Common myeloid progenitor, CD34-positive (primary cell): Measurements from ENCODE around the gene RBM4B. TPM values are rescaled to one million over a fixed set of nuclear protein-coding genes. Genes with fewer than 3 reads are reported as not detected.
A peak's percentile ranks its signal among the peaks of the same experiment; 100 is the strongest.
"Not testable (repeated sequence)": the region's sequence is repeated elsewhere in the genome, so short reads cannot be mapped to it uniquely, and the experiment has no call there.

Experiments used
- CTCF ChIA-PET: fragments of 350-600 bp; sonication (Branson Sonifier 250); formaldehyde crosslinking; loops from one replicate; lab custom pipeline; 2021; ENCODE audit warnings: antibody characterized with exemption; lab: Charles Lee
- POLR2A ChIA-PET: fragments of 350-600 bp; sonication (Branson Sonifier 250); formaldehyde crosslinking; loops from one replicate; lab custom pipeline; 2021; ENCODE audit warnings: antibody characterized with exemption; lab: Charles Lee
- DNase-seq, 3 donors: peaks; one replicate each; pipeline versions ENCODE4 v3.0.0 to v3.0.0-alpha.2; 2013
- H3K27ac ChIP-seq, 2 experiments: 1 replicate in 1 of 2; 2 replicates in 1 of 2; pipeline ENCODE4 v1.7.0; 2013; ENCODE audit warnings: inconsistent platforms in 2 of 2, low read length in 2 of 2, mild to moderate bottlenecking in 2 of 2, low read depth in 1 of 2, moderate library complexity in 1 of 2; ENCODE audit not compliant: severe bottlenecking in 2 of 2, insufficient read depth in 1 of 2, poor library complexity in 1 of 2
- H3K27me3 ChIP-seq, 5 experiments: replicated peaks in 2 of 5; 1 replicate in 3 of 5; 2 replicates in 2 of 5; pipeline versions ENCODE4 v1.6.1 to v1.7.0; 2013; ENCODE audit warnings: low read length in 4 of 5, mild to moderate bottlenecking in 2 of 5, moderate library complexity in 2 of 5, inconsistent platforms in 1 of 5; ENCODE audit not compliant: insufficient read depth in 5 of 5, control insufficient read depth in 4 of 5
- H3K36me3 ChIP-seq, 4 experiments: 1 replicate in 2 of 4; 2 replicates in 2 of 4; pipeline versions ENCODE4 v1.6.1 to v1.7.0; 2013; ENCODE audit warnings: low read length in 3 of 4, control low read depth in 1 of 4, mild to moderate bottlenecking in 1 of 4; ENCODE audit not compliant: control insufficient read depth in 4 of 4, insufficient read depth in 4 of 4
- H3K4me1 ChIP-seq, 4 experiments: 1 replicate in 3 of 4; 2 replicates in 1 of 4; pipeline versions ENCODE4 v1.6.1 to v1.7.1; 2013; ENCODE audit warnings: low read length in 3 of 4, mild to moderate bottlenecking in 3 of 4, control low read depth in 1 of 4, inconsistent platforms in 1 of 4, moderate library complexity in 1 of 4; ENCODE audit not compliant: control insufficient read depth in 4 of 4, insufficient read depth in 4 of 4; ENCODE audit errors: control extremely low read depth in 1 of 4
- H3K4me3 ChIP-seq, 7 experiments: 1 replicate in 4 of 7; 2 replicates in 3 of 7; pipeline versions ENCODE4 v1.5.1 to v1.7.0; 2013; ENCODE audit warnings: mild to moderate bottlenecking in 7 of 7, low read length in 6 of 7, moderate library complexity in 6 of 7, inconsistent platforms in 2 of 7, low read depth in 2 of 7, control low read depth in 1 of 7; ENCODE audit not compliant: insufficient read depth in 4 of 7, control insufficient read depth in 1 of 7; ENCODE audit errors: extremely low read depth in 1 of 7
- H3K9me3 ChIP-seq, 5 experiments: 1 replicate in 4 of 5; 2 replicates in 1 of 5; pipeline versions ENCODE4 v1.6.1 to v1.7.1; 2013; ENCODE audit warnings: low read length in 4 of 5, mild to moderate bottlenecking in 2 of 5, inconsistent platforms in 1 of 5, low read depth in 1 of 5, moderate library complexity in 1 of 5; ENCODE audit not compliant: control insufficient read depth in 4 of 5, insufficient read depth in 2 of 5; ENCODE audit errors: control extremely low read depth in 1 of 5
- WGBS: methylation state at CpG from one replicate; pipeline ENCODE4 v1.1.5; 2013; ENCODE audit not compliant: insufficient coverage; 5-methylcytosine and 5-hydroxymethylcytosine counted together
- polyA plus RNA-seq: library from polyadenylated mRNA; unstranded; fragments of 120-200 nt; gene quantifications from one replicate; pipeline ENCODE4 v1.2.1, GENCODE V29; 2013

The RBM4B gene, protein sequence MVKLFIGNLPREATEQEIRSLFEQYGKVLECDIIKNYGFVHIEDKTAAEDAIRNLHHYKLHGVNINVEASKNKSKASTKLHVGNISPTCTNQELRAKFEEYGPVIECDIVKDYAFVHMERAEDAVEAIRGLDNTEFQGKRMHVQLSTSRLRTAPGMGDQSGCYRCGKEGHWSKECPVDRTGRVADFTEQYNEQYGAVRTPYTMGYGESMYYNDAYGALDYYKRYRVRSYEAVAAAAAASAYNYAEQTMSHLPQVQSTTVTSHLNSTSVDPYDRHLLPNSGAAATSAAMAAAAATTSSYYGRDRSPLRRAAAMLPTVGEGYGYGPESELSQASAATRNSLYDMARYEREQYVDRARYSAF
- 21.4 TPM for polyA plus RNA-seq

- ChIA-PET POLR2A (interaction anchor here (0.6 to 2.1 kb wide), 9 partner anchors 10 to 783 kb away, joined by 3 to 12 read pairs (median 5); partner anchors contain the start of genes RBM4 and ZDHHC24), CTCF (interaction anchor here (1.0 to 5.6 kb wide), 28 partner anchors 10 to 270 kb away, joined by 3 to 49 read pairs (median 5); partner anchors contain the start of genes ACTN3, CCDC87, CCS and CTSF)
- Histone ChIP-seq H3K27ac (peak within 1 kb of the TSS; percentile 94 to 96), H3K9me3 (no peaks in the 10 kb centered on the region), H3K4me3 (peak within 1 kb of the TSS; percentile 64 to 94 (median 83)), H3K4me1 (peaks cover 13 to 37% (median 30%) of the 10 kb centered on the region in 4 experiments), H3K36me3 (peaks cover 2 to 9% (median 4%) of the 10 kb centered on the region in 4 experiments), H3K27me3 (no peaks in the 10 kb centered on the region)
- 0% methylated on average over 48 of the region's 61 CpGs for WGBS
- peak; percentile 97 to 99 (median 99) for DNase-seq
Measured at GRCh38 chr11:66677599-66678375, at the start of gene RBM4B. TSS of gene RBM4B (minus strand) at chr11:66677887. CDS start at chr11:66677079, 808 bp downstream.

GRCh38 chr11:66725647-66726046 is 48.0 kb upstream of the RBM4B start:
- POLR2A ChIA-PET, result interaction anchor here (0.6 kb wide), 1 partner anchor 242 kb away, joined by 3 read pairs; no protein-coding TSS in a partner anchor
- Histone ChIP-seq H3K4me3 (no peak overlapping the region), H3K9me3 (no peaks in the 10 kb centered on the region), H3K4me1 (peaks cover 0 to 26% (median 13%) of the 10 kb centered on the region in 4 experiments), H3K27me3 (peaks cover 13 to 66% (median 44%) of the 10 kb centered on the region in 5 experiments), H3K36me3 (no peaks in the 10 kb centered on the region), H3K27ac (no peak overlapping the region)
- WGBS, result 63% methylated on average over 6 of the region's 10 CpGs
- CTCF ChIA-PET, result interaction anchor here (0.8 to 1.9 kb wide), 5 partner anchors 12 to 131 kb away, joined by 3 to 8 read pairs (median 3); no protein-coding TSS in a partner anchor
- no peak for DNase-seq

- peaks cover 13 to 61% (median 41%) of the 10 kb centered on the region in 5 experiments for H3K27me3 ChIP-seq
Measured at GRCh38 chr11:66725114-66725513, 47.4 kb upstream of the RBM4B start.

GRCh38 chr11:66724167-66724566 is 46.5 kb upstream of the RBM4B start:
- H3K9me3 ChIP-seq, H3K27ac ChIP-seq, H3K4me3 ChIP-seq, DNase-seq, H3K36me3 ChIP-seq, CTCF ChIA-PET: not testable (repeated sequence)
- 97% methylated on average over 3 of the region's 5 CpGs for WGBS
- H3K27me3 ChIP-seq, result peaks cover 9 to 52% (median 37%) of the 10 kb centered on the region in 5 experiments
- H3K4me1 ChIP-seq, result peaks cover 0 to 37% (median 21%) of the 10 kb centered on the region in 4 experiments
- POLR2A ChIA-PET, result interaction anchor here (0.6 kb wide), 1 partner anchor 101 kb away, joined by 5 read pairs; no protein-coding TSS in a partner anchor

More at GRCh38 chr11:66725114-66725513, 47.4 kb upstream of the RBM4B start:
- Histone ChIP-seq H3K36me3 (no peaks in the 10 kb centered on the region), H3K9me3 (no peaks in the 10 kb centered on the region), H3K4me1 (peaks cover 0 to 31% (median 17%) of the 10 kb centered on the region in 4 experiments), H3K27ac (no peak overlapping the region), H3K4me3 (no peak overlapping the region)
- DNase-seq, result no peak
- WGBS, result 91% methylated on average over 1 of the region's 1 CpG
- ChIA-PET CTCF (interaction anchor here (1.2 kb wide), 1 partner anchor 60 kb away, joined by 3 read pairs; no protein-coding TSS in a partner anchor), POLR2A (interaction anchor here (0.6 kb wide), 1 partner anchor 242 kb away, joined by 3 read pairs; no protein-coding TSS in a partner anchor)

- no peak for DNase-seq
- ChIA-PET CTCF (no interaction called here), POLR2A (no interaction called here)
- H3K27me3 ChIP-seq, result peaks cover 7 to 47% (median 32%) of the 10 kb centered on the region in 5 experiments
- H3K27ac ChIP-seq, result no peak overlapping the region
- no peak overlapping the region for H3K4me3 ChIP-seq
- no peaks in the 10 kb centered on the region for H3K9me3 ChIP-seq
- H3K36me3 ChIP-seq, result no peaks in the 10 kb centered on the region
- H3K4me1 ChIP-seq, result peaks cover 0 to 35% (median 21%) of the 10 kb centered on the region in 4 experiments
- 97% methylated on average over 5 of the region's 5 CpGs for WGBS
Measured at GRCh38 chr11:66723693-66724092, 46.0 kb upstream of the RBM4B start.

GRCh38 chr11:66722745-66723651 is 45.3 kb upstream of the RBM4B start:
- no peak for DNase-seq
- no peak overlapping the region for H3K27ac ChIP-seq
- no peaks in the 10 kb centered on the region for H3K9me3 ChIP-seq
- no peak overlapping the region for H3K4me3 ChIP-seq
- POLR2A ChIA-PET, result interaction anchor here (0.6 kb wide), 1 partner anchor 43 kb away, joined by 3 read pairs; no protein-coding TSS in a partner anchor
- 95% methylated on average over 10 of the region's 16 CpGs for WGBS
- CTCF ChIA-PET, result no interaction called here
- no peaks in the 10 kb centered on the region for H3K36me3 ChIP-seq
- peaks cover 0 to 31% (median 19%) of the 10 kb centered on the region in 4 experiments for H3K4me1 ChIP-seq
- H3K27me3 ChIP-seq, result peaks cover 7 to 43% (median 29%) of the 10 kb centered on the region in 5 experiments
